PC-9 (cell line): ENCODE results near the gene HNRNPM.

Experiments
- CTCF ChIP-seq: fragments of 200-600 bp; sonication (generic); conservative IDR thresholded peaks from 2 replicates; pipeline ENCODE4 v1.6.1; 2017; ENCODE audit warnings: mixed run types, antibody characterized with exemption, mild to moderate bottlenecking, moderate library complexity
- EZH2 ChIP-seq: fragments of 200-600 bp; sonication (generic); IDR thresholded peaks from 2 replicates; pipeline ENCODE4 v1.8.0; 2017; ENCODE audit warnings: antibody characterized with exemption, low read depth

- TF ChIP-seq CTCF (no peak), EZH2 (no peak)
These were observed 55.4 kb downstream of the HNRNPM start for GRCh38 chr19:8500158-8500557.
